ENCODE results near the gene LMO1. TPM values are rescaled to one million over a fixed set of nuclear protein-coding genes. Genes with fewer than 3 reads are reported as not detected.

The LMO1 gene
- total RNA-seq, 4 donors from 2014 or later, result 6.2 to 29.4 (median 8.2) TPM

GRCh38 chr11:8296872-8297271 lies 33.2 kb upstream of the LMO1 start:
- Histone ChIP-seq H3K9me3 (no peaks in the 10 kb centered on the region), H3K4me3 (no peak overlapping the region), H3K27ac (no peak overlapping the region), H3K4me1 (no peaks in the 10 kb centered on the region), H3K36me3 (no peaks in the 10 kb centered on the region), H3K27me3 (no peaks in the 10 kb centered on the region)
- TF ChIP-seq EP300 (IDR thresholded peaks at IDR 0.05) (no peak), POLR2AphosphoS5 (IDR thresholded peaks at IDR 0.05) (no peak), POLR2A (IDR thresholded peaks at IDR 0.05) (no peak), CTCF (IDR thresholded peaks at IDR 0.05) (no peak)
- WGBS, result 81% methylated on average over 5 of the region's 5 CpGs
- peak in 1 of 2 donors; percentile 52 for DNase-seq (ENCODE audit: low spot score in 2 of 2)

- Histone ChIP-seq H3K36me3 (no peaks in the 10 kb centered on the region), H3K27ac (no peak overlapping the region), H3K4me3 (no peak overlapping the region), H3K4me1 (no peaks in the 10 kb centered on the region), H3K9me3 (no peaks in the 10 kb centered on the region), H3K27me3 (no peaks in the 10 kb centered on the region)
- TF ChIP-seq CTCF (IDR thresholded peaks at IDR 0.05) (no peak), POLR2A (IDR thresholded peaks at IDR 0.05) (no peak), POLR2AphosphoS5 (IDR thresholded peaks at IDR 0.05) (no peak), EP300 (IDR thresholded peaks at IDR 0.05) (no peak)
- no peak for DNase-seq (ENCODE audit: low spot score in 2 of 2)
- 65% methylated on average over 5 of the region's 5 CpGs for WGBS
Observed at GRCh38 chr11:8296038-8296649, 32.5 kb upstream of the LMO1 start.

- Histone ChIP-seq H3K4me3 (no peak overlapping the region), H3K27ac (no peak overlapping the region), H3K36me3 (no peaks in the 10 kb centered on the region), H3K27me3 (no peaks in the 10 kb centered on the region), H3K4me1 (no peaks in the 10 kb centered on the region), H3K9me3 (no peaks in the 10 kb centered on the region)
- DNase-seq (ENCODE audit: low spot score in 2 of 2), result peak in 1 of 2 donors; percentile 41
- TF ChIP-seq POLR2A (IDR thresholded peaks at IDR 0.05) (no peak), POLR2AphosphoS5 (IDR thresholded peaks at IDR 0.05) (no peak), EP300 (IDR thresholded peaks at IDR 0.05) (no peak), CTCF (IDR thresholded peaks at IDR 0.05) (no peak)
- WGBS, result 94% methylated on average over 8 of the region's 8 CpGs
Observed at GRCh38 chr11:8294251-8294935, 30.7 kb upstream of the LMO1 start.

GRCh38 chr11:8293171-8293570 lies 29.5 kb upstream of the LMO1 start:
- Histone ChIP-seq H3K4me3 (no peak overlapping the region), H3K9me3 (no peaks in the 10 kb centered on the region), H3K36me3 (no peaks in the 10 kb centered on the region), H3K27me3 (no peaks in the 10 kb centered on the region), H3K27ac (no peak overlapping the region), H3K4me1 (peaks cover 4% of the 10 kb centered on the region)
- 94% methylated on average over 7 of the region's 7 CpGs for WGBS
- DNase-seq (ENCODE audit: low spot score in 2 of 2), result no peak
- TF ChIP-seq CTCF (IDR thresholded peaks at IDR 0.05) (no peak), EP300 (IDR thresholded peaks at IDR 0.05) (no peak), POLR2A (IDR thresholded peaks at IDR 0.05) (no peak), POLR2AphosphoS5 (IDR thresholded peaks at IDR 0.05) (no peak)

GRCh38 chr11:8292351-8292750 lies 28.7 kb upstream of the LMO1 start:
- Histone ChIP-seq H3K4me3 (no peak overlapping the region), H3K27me3 (no peaks in the 10 kb centered on the region), H3K4me1 (peaks cover 4% of the 10 kb centered on the region), H3K36me3 (no peaks in the 10 kb centered on the region), H3K9me3 (no peaks in the 10 kb centered on the region), H3K27ac (no peak overlapping the region)
- 92% methylated on average over 5 of the region's 10 CpGs for WGBS
- no peak for TF ChIP-seq POLR2A (IDR thresholded peaks at IDR 0.05)
- TF ChIP-seq CTCF (IDR thresholded peaks at IDR 0.05), result no peak
- no peak for TF ChIP-seq EP300 (IDR thresholded peaks at IDR 0.05)
- TF ChIP-seq POLR2AphosphoS5 (IDR thresholded peaks at IDR 0.05), result no peak
- peak in 1 of 2 donors; percentile 63 for DNase-seq (ENCODE audit: low spot score in 2 of 2)

Measured in suprapubic skin (tissue), 4 donors.